Measurements from ENCODE around the gene MRTFA.

DNA sequence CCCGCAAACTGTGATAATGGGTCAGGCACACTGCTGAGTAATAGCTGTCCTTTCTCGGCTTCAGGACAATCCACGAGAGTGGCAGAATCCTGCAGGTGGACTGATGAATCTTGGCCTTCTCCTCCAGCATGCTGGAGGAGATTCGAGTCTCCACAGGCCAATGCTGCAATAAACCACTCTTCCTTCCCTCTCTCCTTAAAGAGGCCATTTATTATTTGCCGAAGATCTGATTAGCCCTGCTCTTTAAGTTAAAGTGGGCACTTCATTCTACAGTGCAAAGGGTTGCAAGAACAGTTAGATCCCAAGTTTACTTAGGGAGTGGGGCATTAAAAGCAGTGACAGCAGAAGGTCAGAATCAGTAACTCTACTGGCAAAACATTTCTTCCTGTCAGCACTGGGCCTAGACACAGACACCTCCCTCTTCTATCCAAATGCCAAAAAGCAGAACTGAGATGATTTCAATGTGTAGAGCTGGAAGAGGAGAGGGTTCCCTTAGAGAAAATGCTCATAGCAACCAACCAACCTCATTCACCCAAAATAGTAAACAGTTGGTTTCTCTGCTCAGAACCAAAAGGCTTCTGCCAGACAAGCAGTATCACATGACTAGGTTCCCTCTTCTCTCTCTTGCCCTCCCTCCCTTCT, 144.4 kb downstream of the MRTFA start:
- TF ChIP-seq, protein P1, sequence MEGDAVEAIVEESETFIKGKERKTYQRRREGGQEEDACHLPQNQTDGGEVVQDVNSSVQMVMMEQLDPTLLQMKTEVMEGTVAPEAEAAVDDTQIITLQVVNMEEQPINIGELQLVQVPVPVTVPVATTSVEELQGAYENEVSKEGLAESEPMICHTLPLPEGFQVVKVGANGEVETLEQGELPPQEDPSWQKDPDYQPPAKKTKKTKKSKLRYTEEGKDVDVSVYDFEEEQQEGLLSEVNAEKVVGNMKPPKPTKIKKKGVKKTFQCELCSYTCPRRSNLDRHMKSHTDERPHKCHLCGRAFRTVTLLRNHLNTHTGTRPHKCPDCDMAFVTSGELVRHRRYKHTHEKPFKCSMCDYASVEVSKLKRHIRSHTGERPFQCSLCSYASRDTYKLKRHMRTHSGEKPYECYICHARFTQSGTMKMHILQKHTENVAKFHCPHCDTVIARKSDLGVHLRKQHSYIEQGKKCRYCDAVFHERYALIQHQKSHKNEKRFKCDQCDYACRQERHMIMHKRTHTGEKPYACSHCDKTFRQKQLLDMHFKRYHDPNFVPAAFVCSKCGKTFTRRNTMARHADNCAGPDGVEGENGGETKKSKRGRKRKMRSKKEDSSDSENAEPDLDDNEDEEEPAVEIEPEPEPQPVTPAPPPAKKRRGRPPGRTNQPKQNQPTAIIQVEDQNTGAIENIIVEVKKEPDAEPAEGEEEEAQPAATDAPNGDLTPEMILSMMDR (IDR thresholded peaks at IDR 0.05) = no peak
- TF ChIP-seq POLR2A (IDR thresholded peaks at IDR 0.05) = no peak
